Trophoblast cell (in vitro differentiated cells and primary cell): ENCODE results near the gene RASA3.
"Not testable (repeated sequence)": the region's sequence is repeated elsewhere in the genome, so short reads cannot be mapped to it uniquely, and the experiment has no call there.

Source experiments
- DNase-seq, 2 donors: peaks; one replicate each; pipeline ENCODE4 v3.0.0-alpha.2; 2016
- H2AFZ ChIP-seq: 2 replicates; pipeline ENCODE4 v1.6.1; 2013; ENCODE audit warnings: low read length, moderate library complexity, mild to moderate bottlenecking; ENCODE audit not compliant: insufficient read depth, poor library complexity
- H2AK5ac ChIP-seq: 2 replicates; pipeline ENCODE4 v1.6.1; 2013; ENCODE audit warnings: mild to moderate bottlenecking, low read length
- H2BK120ac ChIP-seq: 2 replicates; pipeline ENCODE4 v1.6.1; 2013; ENCODE audit warnings: low read length, mild to moderate bottlenecking, moderate library complexity; ENCODE audit not compliant: insufficient read depth, poor library complexity
- H2BK12ac ChIP-seq: 2 replicates; pipeline ENCODE4 v1.6.1; 2013; ENCODE audit warnings: mild to moderate bottlenecking, low read length, moderate library complexity
- H2BK5ac ChIP-seq: 2 replicates; pipeline ENCODE4 v1.6.1; 2013; ENCODE audit warnings: low read length, low read depth, moderate library complexity, mild to moderate bottlenecking; ENCODE audit not compliant: poor library complexity
- H3K14ac ChIP-seq: 2 replicates; pipeline ENCODE4 v1.6.1; 2013; ENCODE audit warnings: mild to moderate bottlenecking, low read length
- H3K18ac ChIP-seq: 2 replicates; pipeline ENCODE4 v1.6.1; 2013; ENCODE audit warnings: mild to moderate bottlenecking, low read length
- H3K23ac ChIP-seq: 2 replicates; pipeline ENCODE4 v1.6.1; 2013; ENCODE audit warnings: low read length
- H3K27ac ChIP-seq: 2 replicates; pipeline ENCODE4 v1.5.1; 2013; ENCODE audit warnings: low read depth, mild to moderate bottlenecking, inconsistent platforms, low read length, moderate library complexity
- H3K27me3 ChIP-seq: 2 replicates; pipeline ENCODE4 v1.6.1; 2013; ENCODE audit warnings: inconsistent platforms, mild to moderate bottlenecking, low read length, moderate library complexity; ENCODE audit not compliant: insufficient read depth
- H3K36me3 ChIP-seq, 2 experiments: 1 replicate in 1 of 2; 2 replicates in 1 of 2; pipeline ENCODE4 v1.6.1; 2013; ENCODE audit warnings: low read length in 2 of 2, mild to moderate bottlenecking in 2 of 2, moderate library complexity in 1 of 2; ENCODE audit not compliant: insufficient read depth in 2 of 2, control insufficient read depth in 1 of 2
- H3K4ac ChIP-seq: 2 replicates; pipeline ENCODE4 v1.6.1; 2013; ENCODE audit warnings: low read depth, mild to moderate bottlenecking, low read length, moderate library complexity
- H3K4me1 ChIP-seq, 2 experiments: 1 replicate in 1 of 2; 2 replicates in 1 of 2; pipeline ENCODE4 v1.6.1; 2013; ENCODE audit warnings: low read length in 2 of 2, mild to moderate bottlenecking in 2 of 2, moderate library complexity in 1 of 2; ENCODE audit not compliant: insufficient read depth in 2 of 2, control insufficient read depth in 1 of 2
- H3K4me2 ChIP-seq: 2 replicates; pipeline ENCODE4 v1.6.1; 2013; ENCODE audit warnings: inconsistent platforms, mild to moderate bottlenecking, low read length, moderate library complexity
- H3K4me3 ChIP-seq: 2 replicates; pipeline ENCODE4 v1.5.1; 2013; ENCODE audit warnings: mild to moderate bottlenecking, low read depth, low read length, inconsistent platforms
- H3K79me1 ChIP-seq: one replicate; pipeline ENCODE4 v1.6.1; 2013; ENCODE audit warnings: low read length
- H3K79me2 ChIP-seq: 2 replicates; pipeline ENCODE4 v1.6.1; 2013; ENCODE audit warnings: low read length, mild to moderate bottlenecking; ENCODE audit not compliant: control insufficient read depth, insufficient read depth, poor library complexity
- H3K9ac ChIP-seq: 2 replicates; pipeline ENCODE4 v1.6.1; 2013; ENCODE audit warnings: mild to moderate bottlenecking, low read length
- H3K9me3 ChIP-seq: 2 replicates; pipeline ENCODE4 v1.6.1; 2013; ENCODE audit warnings: low read depth, mild to moderate bottlenecking, control low read depth, inconsistent platforms, low read length; ENCODE audit not compliant: insufficient read depth
- H4K12ac ChIP-seq: 2 replicates; pipeline ENCODE4 v1.6.1; 2013; ENCODE audit warnings: low read depth, mild to moderate bottlenecking, low read length, moderate library complexity
- H4K8ac ChIP-seq: 2 replicates; pipeline ENCODE4 v1.6.1; 2013; ENCODE audit warnings: low read depth, mild to moderate bottlenecking, low read length, moderate library complexity
- H4K91ac ChIP-seq: one replicate; pipeline ENCODE4 v1.6.1; 2013; ENCODE audit warnings: low read depth, mild to moderate bottlenecking, low read length, moderate library complexity
- WGBS: extraction: QIAGEN DNeasy Blood & Tissue Kit; methylation state at CpG from one replicate; pipeline ENCODE4 v1.1.7; 2013; ENCODE audit warnings: missing lambda C conversion rate; ENCODE audit not compliant: insufficient read length, insufficient coverage; ENCODE audit errors: extremely low coverage; 5-methylcytosine and 5-hydroxymethylcytosine counted together

The RASA3 gene

GRCh38 chr13:114176359-114176902 lies 44.0 kb upstream of the RASA3 start:
- not testable (repeated sequence) for DNase-seq, H3K14ac ChIP-seq, H2AFZ ChIP-seq, H3K79me2 ChIP-seq, H3K4ac ChIP-seq, H2BK12ac ChIP-seq, H3K9ac ChIP-seq, H4K12ac ChIP-seq, H3K18ac ChIP-seq, H3K79me1 ChIP-seq, H4K91ac ChIP-seq, H3K27me3 ChIP-seq, H2AK5ac ChIP-seq, H3K9me3 ChIP-seq, H2BK120ac ChIP-seq, H4K8ac ChIP-seq, H2BK5ac ChIP-seq, H3K27ac ChIP-seq, H3K36me3 ChIP-seq, H3K23ac ChIP-seq, H3K4me1 ChIP-seq, H3K4me2 ChIP-seq, H3K4me3 ChIP-seq
- WGBS: no CpG with 5 or more reads among the region's 14 CpGs

- H3K18ac ChIP-seq: no peak overlapping the region
- no peaks in the 10 kb centered on the region for H3K27me3 ChIP-seq
- H4K12ac ChIP-seq: no peak overlapping the region
- peaks cover 5% of the 10 kb centered on the region for H3K9me3 ChIP-seq
- H4K8ac ChIP-seq: no peak overlapping the region
- no peak overlapping the region for H2BK12ac ChIP-seq
- H3K79me2 ChIP-seq: no peaks in the 10 kb centered on the region
- no peak overlapping the region for H2BK5ac ChIP-seq
- no peak overlapping the region for H3K23ac ChIP-seq
- no peak overlapping the region for H3K4me3 ChIP-seq
- no CpG with 5 or more reads among the region's 3 CpGs for WGBS
- H3K4me1 ChIP-seq: no peaks in the 10 kb centered on the region
- H3K36me3 ChIP-seq: no peaks in the 10 kb centered on the region
- DNase-seq: no peak
- H3K79me1 ChIP-seq: no peaks in the 10 kb centered on the region
- no peak overlapping the region for H3K4ac ChIP-seq
- no peak overlapping the region for H3K27ac ChIP-seq
- no peak overlapping the region for H2AK5ac ChIP-seq
- H4K91ac ChIP-seq: no peak overlapping the region
- H3K4me2 ChIP-seq: no peak overlapping the region
- no peak overlapping the region for H2AFZ ChIP-seq
- no peak overlapping the region for H2BK120ac ChIP-seq
- no peak overlapping the region for H3K14ac ChIP-seq
- no peak overlapping the region for H3K9ac ChIP-seq
These were observed 42.1 kb upstream of the RASA3 start for GRCh38 chr13:114174529-114174961.

GRCh38 chr13:114173745-114174144 lies 41.3 kb upstream of the RASA3 start:
- Histone ChIP-seq H3K4ac (no peak overlapping the region), H3K4me2 (no peak overlapping the region), H3K18ac (no peak overlapping the region), H2BK5ac (no peak overlapping the region), H3K27ac (no peak overlapping the region), H3K9me3 (peaks cover 5% of the 10 kb centered on the region), H4K91ac (no peak overlapping the region), H3K9ac (no peak overlapping the region), H3K27me3 (no peaks in the 10 kb centered on the region), H2BK120ac (no peak overlapping the region), H3K4me1 (no peaks in the 10 kb centered on the region), H4K12ac (no peak overlapping the region), H3K79me2 (no peaks in the 10 kb centered on the region), H3K23ac (no peak overlapping the region), H2AFZ (no peak overlapping the region), H3K36me3 (no peaks in the 10 kb centered on the region), H3K14ac (no peak overlapping the region), H4K8ac (no peak overlapping the region), H2BK12ac (no peak overlapping the region), H3K4me3 (no peak overlapping the region), H3K79me1 (no peaks in the 10 kb centered on the region), H2AK5ac (no peak overlapping the region)
- DNase-seq: no peak
- WGBS: no CpG with 5 or more reads among the region's 1 CpG

GRCh38 chr13:114173272-114173671 lies 40.8 kb upstream of the RASA3 start:
- Histone ChIP-seq H4K91ac (no peak overlapping the region), H3K18ac (no peak overlapping the region), H2AFZ (no peak overlapping the region), H3K4ac (no peak overlapping the region), H3K27me3 (no peaks in the 10 kb centered on the region), H3K4me2 (no peak overlapping the region), H3K23ac (no peak overlapping the region), H3K4me1 (no peaks in the 10 kb centered on the region), H3K4me3 (no peak overlapping the region), H3K9me3 (peaks cover 5% of the 10 kb centered on the region), H3K27ac (no peak overlapping the region), H3K14ac (no peak overlapping the region), H3K36me3 (no peaks in the 10 kb centered on the region), H2BK12ac (no peak overlapping the region), H3K79me2 (no peaks in the 10 kb centered on the region), H3K79me1 (no peaks in the 10 kb centered on the region), H3K9ac (no peak overlapping the region), H2BK120ac (no peak overlapping the region), H4K8ac (no peak overlapping the region), H2BK5ac (no peak overlapping the region), H2AK5ac (no peak overlapping the region), H4K12ac (no peak overlapping the region)
- no CpG with 5 or more reads among the region's 3 CpGs for WGBS
- DNase-seq: no peak
